Measurements from ENCODE around the gene ZNF865. TPM values are rescaled to one million over a fixed set of nuclear protein-coding genes. Genes with fewer than 3 reads are reported as not detected.
A peak's percentile ranks its signal among the peaks of the same experiment; 100 is the strongest.

The ZNF865 gene
- total RNA-seq, 1 experiment from 2014 or later: 21.7 TPM

- TF ChIP-seq ZNF532 (CRISPR knock-in tag; IDR thresholded peaks at IDR 0.05; ENCODE audit: borderline replicate concordance) (no peak), E2F5 (CRISPR knock-in tag; IDR thresholded peaks at IDR 0.05) (peak; percentile 92)
Measured at GRCh38 chr19:55599842-55600661, 5.4 kb upstream of the ZNF865 start, which contains the start of gene ZNF524 (continued).

GRCh38 chr19:55600662-55601028, 4.8 kb upstream of the ZNF865 start:
- DNase-seq (ENCODE audit: low spot score) (no peak), ATAC-seq (no peak)
- Mint-ChIP-seq H3K27ac (0 out of 2 replicates have a peak overlapping the region, but pooled peaks have one; percentile 93), H3K4me1 (peaks cover 29% of the 10 kb centered on the region), H3K27me3 (ENCODE audit: low read depth) (no peaks in the 10 kb centered on the region; the same call in 1 of the 2 replicates), H3K4me3 (peak overlapping the region; percentile 74), H3K36me3 (peaks cover 12% of the 10 kb centered on the region), H3K9me3 (no peaks in the 10 kb centered on the region)
- POLR2A ChIA-PET: interaction anchor here (0.7 to 2.1 kb wide), 3 partner anchors 51 to 125 kb away, joined by 3 to 15 read pairs (median 3); partner anchors contain the start of gene ZNF628
- CTCF ChIA-PET: interaction anchor here (0.6 to 2.1 kb wide), 3 partner anchors 94 to 339 kb away, joined by 3 to 7 read pairs (median 3); partner anchors contain the start of gene HSPBP1
- no peak for TF ChIP-seq ARID4B (CRISPR knock-in tag; IDR thresholded peaks at IDR 0.05; ENCODE audit: borderline replicate concordance)
- no peak for TF ChIP-seq RELA (CRISPR knock-in tag; IDR thresholded peaks at IDR 0.05; ENCODE audit: borderline replicate concordance)
- no peak for TF ChIP-seq CTCF (IDR thresholded peaks at IDR 0.05)
- no peak for TF ChIP-seq ZNF671 (CRISPR knock-in tag; IDR thresholded peaks at IDR 0.05)
- TF ChIP-seq PRRX2 (CRISPR knock-in tag; IDR thresholded peaks at IDR 0.05): no peak
- no peak for TF ChIP-seq ERG (CRISPR knock-in tag; IDR thresholded peaks at IDR 0.05)
- TF ChIP-seq SP1 (CRISPR knock-in tag; conservative IDR thresholded peaks at IDR 0.05): no peak
- no peak for TF ChIP-seq IRF2 (CRISPR knock-in tag; IDR thresholded peaks at IDR 0.05; ENCODE audit: borderline replicate concordance, low read depth)
- TF ChIP-seq NR1H2 (CRISPR knock-in tag; IDR thresholded peaks at IDR 0.05): no peak
- no peak for TF ChIP-seq MAX (CRISPR knock-in tag; IDR thresholded peaks at IDR 0.05)
